ENCODE measurements around the gene C14orf93. TPM values are rescaled to one million over a fixed set of nuclear protein-coding genes. Genes with fewer than 3 reads are reported as not detected.

Gene C14orf93
- total and polyA plus RNA-seq, 7 experiments from 2014 or later: 5.7 to 20.5 (median 11.5) TPM

Other genes starting within 250 kb of the C14orf93 start
- 100 to 1,000 TPM; 112 to 177 (median 144) TPM for gene OXA1L, start 243.5 kb downstream of the C14orf93 start, total RNA-seq
- gene OXA1L, start 243.5 kb downstream of the C14orf93 start, polyA plus RNA-seq: 10 to 100 TPM; 62.8 to 76.6 TPM
- gene SLC7A7, start 194.7 kb downstream of the C14orf93 start, total RNA-seq: 10 to 100 TPM in 1 of 5 experiments, 1 to 10 TPM in 4; 1.1 to 71.1 (median 2.7) TPM
- gene SLC7A7, start 194.7 kb downstream of the C14orf93 start, polyA plus RNA-seq: 1 to 10 TPM; 1.1 to 1.4 TPM
- 100 to 1,000 TPM in 1 of 5 experiments, 10 to 100 TPM in 4; 32.9 to 118 (median 48.2) TPM for gene MRPL52, start 180.3 kb downstream of the C14orf93 start, total RNA-seq
- gene MRPL52, start 180.3 kb downstream of the C14orf93 start, polyA plus RNA-seq: 100 to 1,000 TPM; 169 to 189 TPM
- gene MMP14, start 173.6 kb downstream of the C14orf93 start, total RNA-seq: 1 to 10 TPM; 1.8 to 6.6 (median 2.0) TPM
- not detected for gene MMP14, start 173.6 kb downstream of the C14orf93 start, polyA plus RNA-seq
- gene LRP10, start 138.4 kb downstream of the C14orf93 start, total RNA-seq: 10 to 100 TPM; 55.5 to 76.1 (median 72.3) TPM
- gene LRP10, start 138.4 kb downstream of the C14orf93 start, polyA plus RNA-seq: 100 to 1,000 TPM in 1 of 2 donors, 10 to 100 TPM in 1; 68.0 to 103 TPM
- 1 to 10 TPM in 4 of 5 experiments, under 1 TPM in 1; 0.97 to 8.6 (median 5.4) TPM for gene REM2, start 126.9 kb downstream of the C14orf93 start, total RNA-seq
- 1 to 10 TPM in 1 of 2 donors, under 1 TPM in 1; 0.58 to 1.4 TPM for gene REM2, start 126.9 kb downstream of the C14orf93 start, polyA plus RNA-seq
- 100 to 1,000 TPM in 2 of 5 experiments, 10 to 100 TPM in 3; 91.9 to 140 (median 99.1) TPM for gene RBM23, start 91.0 kb downstream of the C14orf93 start, total RNA-seq
- 10 to 100 TPM; 51.2 to 75.0 TPM for gene RBM23, start 91.0 kb downstream of the C14orf93 start, polyA plus RNA-seq
- gene PRMT5, start 80.8 kb downstream of the C14orf93 start, total RNA-seq: 10 to 100 TPM; 24.9 to 82.8 (median 34.2) TPM
- 10 to 100 TPM; 61.8 to 64.5 TPM for gene PRMT5, start 80.8 kb downstream of the C14orf93 start, polyA plus RNA-seq
- 10 to 100 TPM; 27.1 to 50.7 (median 38.8) TPM for gene HAUS4, start 53.1 kb downstream of the C14orf93 start, total RNA-seq
- gene HAUS4, start 53.1 kb downstream of the C14orf93 start, polyA plus RNA-seq: 10 to 100 TPM; 41.3 to 45.0 TPM
- 1 to 10 TPM in 3 of 5 experiments, under 1 TPM in 2; 0.49 to 3.2 (median 1.4) TPM for gene AJUBA, start 27.6 kb downstream of the C14orf93 start, total RNA-seq
- gene AJUBA, start 27.6 kb downstream of the C14orf93 start, polyA plus RNA-seq: 1 to 10 TPM; 1.6 to 2.3 TPM
- 10 to 100 TPM; 19.2 to 69.1 (median 32.8) TPM for gene PSMB5, start 24.8 kb upstream of the C14orf93 start, total RNA-seq
- 10 to 100 TPM; 53.6 to 74.2 TPM for gene PSMB5, start 24.8 kb upstream of the C14orf93 start, polyA plus RNA-seq
- gene PSMB11, start 32.1 kb upstream of the C14orf93 start, total RNA-seq: 1 to 10 TPM in 1 of 5 experiments, under 1 TPM in 3, not detected in 1; 0.32 to 1.1 (median 0.66) TPM
- 1 to 10 TPM in 1 of 2 donors, under 1 TPM in 1; 0.70 to 1.2 TPM for gene PSMB11, start 32.1 kb upstream of the C14orf93 start, polyA plus RNA-seq
- gene CDH24, start 47.4 kb upstream of the C14orf93 start, total RNA-seq: 1 to 10 TPM; 1.5 to 3.7 (median 2.1) TPM
- gene CDH24, start 47.4 kb upstream of the C14orf93 start, polyA plus RNA-seq: under 1 TPM; 0.30 to 0.52 TPM
- gene ACIN1, start 85.0 kb upstream of the C14orf93 start, total RNA-seq: 100 to 1,000 TPM; 222 to 360 (median 301) TPM
- 10 to 100 TPM in 1 of 2 donors, 1 to 10 TPM in 1; 8.7 to 18.6 TPM for gene ACIN1, start 85.0 kb upstream of the C14orf93 start, polyA plus RNA-seq
- gene C14orf119, start 85.4 kb upstream of the C14orf93 start, total RNA-seq: 10 to 100 TPM in 4 of 5 experiments, 1 to 10 TPM in 1; 6.0 to 49.9 (median 43.4) TPM
- 100 to 1,000 TPM in 1 of 2 donors, 10 to 100 TPM in 1; 80.4 to 169 TPM for gene C14orf119, start 85.4 kb upstream of the C14orf93 start, polyA plus RNA-seq
- gene CIROP, start 94.8 kb upstream of the C14orf93 start, total RNA-seq: not detected
- gene CIROP, start 94.8 kb upstream of the C14orf93 start, polyA plus RNA-seq: not detected
- gene CEBPE, start 109.1 kb upstream of the C14orf93 start, total RNA-seq: 1 to 10 TPM in 3 of 5 experiments, under 1 TPM in 2; 0.19 to 1.7 (median 1.2) TPM
- under 1 TPM; 0.60 to 0.65 TPM for gene CEBPE, start 109.1 kb upstream of the C14orf93 start, polyA plus RNA-seq
- 1 to 10 TPM in 4 of 5 experiments, under 1 TPM in 1; 0.36 to 7.7 (median 2.5) TPM for gene SLC7A8, start 173.5 kb upstream of the C14orf93 start, total RNA-seq
- gene SLC7A8, start 173.5 kb upstream of the C14orf93 start, polyA plus RNA-seq: 1 to 10 TPM; 1.2 to 4.0 TPM
- not detected for gene RNF212B, start 227.8 kb upstream of the C14orf93 start, total RNA-seq
- gene RNF212B, start 227.8 kb upstream of the C14orf93 start, polyA plus RNA-seq: not detected